ENCODE measurements around the gene RBMS3. TPM values are rescaled to one million over a fixed set of nuclear protein-coding genes. Genes with fewer than 3 reads are reported as not detected.

Gene RBMS3
- total and polyA plus RNA-seq, 5 donors from 2014 or later, result 5.2 to 18.8 (median 8.5) TPM

- H3K27me3 ChIP-seq (ENCODE audit: control insufficient read depth, insufficient read depth, low read length), result no peaks in the 10 kb centered on the region
- H3K36me3 Mint-ChIP-seq, result peaks cover 19% of the 10 kb centered on the region
- no peak for ATAC-seq (ENCODE audit: low read depth in 2 of 2)
Observed at GRCh38 chr3:29447946-29448627, 167.2 kb downstream of the RBMS3 start.

GRCh38 chr3:29451920-29452319 lies 171.0 kb downstream of the RBMS3 start:
- no peaks in the 10 kb centered on the region for H3K4me1 ChIP-seq (ENCODE audit: control insufficient read depth, insufficient read depth, low read length, poor library complexity, severe bottlenecking)
- H3K9me3 ChIP-seq (ENCODE audit: control insufficient read depth in 2 of 2, low read length in 2 of 2), result no peaks in the 10 kb centered on the region
- no peaks in the 10 kb centered on the region for H3K27me3 ChIP-seq (ENCODE audit: control insufficient read depth, insufficient read depth, low read length)
- H3K27ac ChIP-seq (ENCODE audit: insufficient read depth, low read length, poor library complexity, severe bottlenecking), result no peak overlapping the region
- no peak overlapping the region for H3K4me3 ChIP-seq (ENCODE audit: low read depth, low read length)
- H3K27ac Mint-ChIP-seq, result peak overlapping the region in 1 of 3 donors; percentile 13
- no peak overlapping the region for H3K4me3 Mint-ChIP-seq
- no peaks in the 10 kb centered on the region for H3K36me3 ChIP-seq (ENCODE audit: control insufficient read depth, insufficient read depth, low read length)
- no peaks in the 10 kb centered on the region for H3K4me1 Mint-ChIP-seq
- DNase-seq, result no peak
- H3K9me3 Mint-ChIP-seq, result peaks cover 0 to 2% (median 0%) of the 10 kb centered on the region in 7 donors
- H3K27me3 Mint-ChIP-seq, result no peaks in the 10 kb centered on the region
- ATAC-seq (ENCODE audit: low read depth in 2 of 2), result no peak
- peaks cover 10% of the 10 kb centered on the region for H3K36me3 Mint-ChIP-seq

More at GRCh38 chr3:29447946-29448627, 167.2 kb downstream of the RBMS3 start:
- Histone ChIP-seq H3K4me3 (ENCODE audit: low read depth, low read length) (no peak overlapping the region), H3K9me3 (ENCODE audit: control insufficient read depth in 2 of 2, low read length in 2 of 2) (no peaks in the 10 kb centered on the region), H3K4me1 (ENCODE audit: control insufficient read depth, insufficient read depth, low read length, poor library complexity, severe bottlenecking) (no peaks in the 10 kb centered on the region), H3K27ac (ENCODE audit: insufficient read depth, low read length, poor library complexity, severe bottlenecking) (no peak overlapping the region), H3K36me3 (ENCODE audit: control insufficient read depth, insufficient read depth, low read length) (no peaks in the 10 kb centered on the region)
- H3K27me3 Mint-ChIP-seq, result no peaks in the 10 kb centered on the region
- H3K9me3 Mint-ChIP-seq, result peaks cover 0 to 10% (median 4%) of the 10 kb centered on the region in 7 donors
- no peak for DNase-seq
- H3K27ac Mint-ChIP-seq, result no peak overlapping the region
- no peak overlapping the region for H3K4me3 Mint-ChIP-seq
- no peaks in the 10 kb centered on the region for H3K4me1 Mint-ChIP-seq

GRCh38 chr3:29452934-29453283 lies 172.0 kb downstream of the RBMS3 start:
- Histone ChIP-seq H3K9me3 (ENCODE audit: control insufficient read depth in 2 of 2, low read length in 2 of 2) (no peaks in the 10 kb centered on the region), H3K4me3 (ENCODE audit: low read depth, low read length) (no peak overlapping the region), H3K4me1 (ENCODE audit: control insufficient read depth, insufficient read depth, low read length, poor library complexity, severe bottlenecking) (no peaks in the 10 kb centered on the region), H3K27me3 (ENCODE audit: control insufficient read depth, insufficient read depth, low read length) (no peaks in the 10 kb centered on the region), H3K27ac (ENCODE audit: insufficient read depth, low read length, poor library complexity, severe bottlenecking) (no peak overlapping the region), H3K36me3 (ENCODE audit: control insufficient read depth, insufficient read depth, low read length) (no peaks in the 10 kb centered on the region)
- Mint-ChIP-seq H3K9me3 (peaks cover 0 to 2% (median 0%) of the 10 kb centered on the region in 7 donors), H3K4me1 (no peaks in the 10 kb centered on the region), H3K4me3 (no peak overlapping the region), H3K27me3 (no peaks in the 10 kb centered on the region), H3K36me3 (peaks cover 13% of the 10 kb centered on the region), H3K27ac (no peak overlapping the region)
- ATAC-seq (ENCODE audit: low read depth in 2 of 2) (no peak), DNase-seq (no peak)

DNA sequence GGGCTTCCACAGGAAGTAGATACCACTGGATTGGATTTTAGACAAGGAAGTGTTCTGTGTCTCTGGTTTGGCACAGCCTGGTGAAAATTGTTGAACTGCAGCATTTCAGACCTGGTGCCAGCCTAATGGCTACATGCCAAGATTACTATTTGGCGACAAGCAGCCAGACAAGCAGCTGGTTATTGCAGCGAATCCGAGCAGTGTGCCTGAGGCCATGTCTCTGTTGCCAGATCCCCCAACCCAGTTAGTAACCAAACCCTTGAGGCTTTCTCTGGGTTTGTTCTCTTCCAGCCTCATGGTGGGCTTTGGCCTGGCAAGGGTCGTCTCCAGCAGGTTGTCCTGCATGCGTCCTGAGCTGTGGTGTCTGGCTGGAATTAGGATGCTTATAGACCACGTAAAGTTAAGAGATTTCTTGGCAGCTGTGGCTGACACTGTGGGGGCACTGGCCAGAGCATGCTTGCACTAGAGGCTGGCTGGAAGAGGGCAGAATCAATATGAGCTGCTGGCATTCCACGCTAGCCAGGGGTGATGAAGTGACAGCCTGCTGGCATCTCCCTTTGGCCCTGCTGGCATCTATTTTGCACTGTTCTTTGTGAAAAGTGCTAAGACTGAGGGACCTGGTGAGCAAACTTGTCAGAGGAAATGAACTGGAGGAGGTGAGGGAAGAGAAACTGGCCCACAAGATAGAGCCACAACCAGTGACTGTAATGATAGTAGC lies 172.6 kb downstream of the RBMS3 start:
- no peaks in the 10 kb centered on the region for H3K9me3 ChIP-seq (ENCODE audit: control insufficient read depth in 2 of 2, low read length in 2 of 2)
- no peaks in the 10 kb centered on the region for H3K36me3 ChIP-seq (ENCODE audit: control insufficient read depth, insufficient read depth, low read length)
- Mint-ChIP-seq H3K4me3 (no peak overlapping the region), H3K9me3 (peaks cover 0 to 2% (median 0%) of the 10 kb centered on the region in 7 donors), H3K36me3 (peaks cover 8% of the 10 kb centered on the region), H3K27me3 (no peaks in the 10 kb centered on the region), H3K4me1 (no peaks in the 10 kb centered on the region), H3K27ac (no peak overlapping the region)
- H3K27ac ChIP-seq (ENCODE audit: insufficient read depth, low read length, poor library complexity, severe bottlenecking), result no peak overlapping the region
- no peaks in the 10 kb centered on the region for H3K27me3 ChIP-seq (ENCODE audit: control insufficient read depth, insufficient read depth, low read length)
- H3K4me3 ChIP-seq (ENCODE audit: low read depth, low read length), result no peak overlapping the region
- no peak for DNase-seq
- no peaks in the 10 kb centered on the region for H3K4me1 ChIP-seq (ENCODE audit: control insufficient read depth, insufficient read depth, low read length, poor library complexity, severe bottlenecking)
- no peak for ATAC-seq (ENCODE audit: low read depth in 2 of 2)

DNA sequence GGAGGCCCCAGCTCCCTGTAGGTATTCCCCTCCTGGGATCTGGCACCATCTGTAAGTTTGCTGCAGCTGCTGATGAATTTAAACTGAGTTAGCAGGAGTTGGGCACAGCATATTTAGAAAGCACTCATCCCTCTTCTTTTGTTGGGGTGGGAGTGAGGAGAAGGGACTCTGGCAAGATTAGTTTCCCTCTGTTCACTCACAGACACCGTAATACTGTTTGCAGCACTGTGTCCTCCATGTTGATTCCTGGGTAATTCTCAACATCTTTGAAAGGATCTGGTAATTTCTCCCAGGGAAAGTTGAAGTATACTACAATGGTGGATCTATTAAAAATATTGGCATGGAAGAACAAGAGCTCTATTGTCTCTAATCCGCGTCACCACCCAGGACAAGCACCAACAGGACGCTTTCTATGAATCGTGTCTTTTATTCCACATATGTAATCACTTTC lies 173.3 kb downstream of the RBMS3 start:
- Mint-ChIP-seq H3K27ac (no peak overlapping the region), H3K27me3 (no peaks in the 10 kb centered on the region), H3K4me3 (no peak overlapping the region), H3K36me3 (peaks cover 7% of the 10 kb centered on the region), H3K9me3 (peaks cover 0 to 2% (median 0%) of the 10 kb centered on the region in 7 donors), H3K4me1 (no peaks in the 10 kb centered on the region)
- H3K27me3 ChIP-seq (ENCODE audit: control insufficient read depth, insufficient read depth, low read length), result no peaks in the 10 kb centered on the region
- ATAC-seq (ENCODE audit: low read depth in 2 of 2) (no peak), DNase-seq (no peak)
- H3K4me3 ChIP-seq (ENCODE audit: low read depth, low read length), result no peak overlapping the region
- no peaks in the 10 kb centered on the region for H3K9me3 ChIP-seq (ENCODE audit: control insufficient read depth in 2 of 2, low read length in 2 of 2)
- no peaks in the 10 kb centered on the region for H3K36me3 ChIP-seq (ENCODE audit: control insufficient read depth, insufficient read depth, low read length)
- no peaks in the 10 kb centered on the region for H3K4me1 ChIP-seq (ENCODE audit: control insufficient read depth, insufficient read depth, low read length, poor library complexity, severe bottlenecking)
- no peak overlapping the region for H3K27ac ChIP-seq (ENCODE audit: insufficient read depth, low read length, poor library complexity, severe bottlenecking)

DNA sequence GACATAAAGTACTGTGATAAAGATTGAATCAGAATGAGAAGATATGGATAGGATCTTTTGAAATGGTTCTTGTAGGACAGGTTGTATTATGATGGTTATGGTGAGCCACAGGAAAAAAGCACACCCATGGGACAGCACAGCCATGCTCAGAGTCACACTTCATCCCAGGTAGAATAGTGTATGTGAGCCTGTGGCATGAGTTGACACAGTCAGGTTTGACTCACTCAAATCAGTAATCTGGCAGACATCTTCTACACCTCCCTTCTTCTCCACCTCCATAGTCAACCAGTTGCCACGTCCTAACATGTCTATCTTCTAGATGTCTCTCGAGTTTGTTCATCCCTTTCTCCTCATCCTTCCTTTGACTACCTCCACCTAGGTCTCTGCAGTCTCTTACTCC lies 176.0 kb downstream of the RBMS3 start:
- no peaks in the 10 kb centered on the region for H3K36me3 ChIP-seq (ENCODE audit: control insufficient read depth, insufficient read depth, low read length)

GRCh38 chr3:29463304-29463703 lies 182.4 kb downstream of the RBMS3 start:
- Mint-ChIP-seq H3K4me3 (no peak overlapping the region), H3K9me3 (peaks cover 0 to 4% (median 0%) of the 10 kb centered on the region in 7 donors), H3K27me3 (no peaks in the 10 kb centered on the region), H3K4me1 (peaks cover 0 to 8% (median 3%) of the 10 kb centered on the region in 4 donors), H3K36me3 (peaks cover 8% of the 10 kb centered on the region), H3K27ac (no peak overlapping the region)
- no peak for ATAC-seq (ENCODE audit: low read depth in 2 of 2)
- H3K27me3 ChIP-seq (ENCODE audit: control insufficient read depth, insufficient read depth, low read length), result no peaks in the 10 kb centered on the region
- H3K9me3 ChIP-seq (ENCODE audit: control insufficient read depth in 2 of 2, low read length in 2 of 2), result no peaks in the 10 kb centered on the region
- DNase-seq, result no peak
- H3K4me1 ChIP-seq (ENCODE audit: control insufficient read depth, insufficient read depth, low read length, poor library complexity, severe bottlenecking), result no peaks in the 10 kb centered on the region
- H3K4me3 ChIP-seq (ENCODE audit: low read depth, low read length), result no peak overlapping the region
- H3K27ac ChIP-seq (ENCODE audit: insufficient read depth, low read length, poor library complexity, severe bottlenecking), result no peak overlapping the region
- H3K36me3 ChIP-seq (ENCODE audit: control insufficient read depth, insufficient read depth, low read length), result no peaks in the 10 kb centered on the region

More for the DNA sequence above, 176.0 kb downstream of the RBMS3 start:
- no peak for ATAC-seq (ENCODE audit: low read depth in 2 of 2)
- Histone ChIP-seq H3K4me1 (ENCODE audit: control insufficient read depth, insufficient read depth, low read length, poor library complexity, severe bottlenecking) (no peaks in the 10 kb centered on the region), H3K4me3 (ENCODE audit: low read depth, low read length) (no peak overlapping the region), H3K9me3 (ENCODE audit: control insufficient read depth in 2 of 2, low read length in 2 of 2) (no peaks in the 10 kb centered on the region), H3K27ac (ENCODE audit: insufficient read depth, low read length, poor library complexity, severe bottlenecking) (no peak overlapping the region), H3K27me3 (ENCODE audit: control insufficient read depth, insufficient read depth, low read length) (no peaks in the 10 kb centered on the region)
- Mint-ChIP-seq H3K4me1 (peaks cover 0 to 8% (median 3%) of the 10 kb centered on the region in 4 donors), H3K9me3 (peaks cover 0 to 2% (median 0%) of the 10 kb centered on the region in 7 donors), H3K4me3 (no peak overlapping the region), H3K36me3 (peaks cover 15% of the 10 kb centered on the region), H3K27me3 (no peaks in the 10 kb centered on the region), H3K27ac (no peak overlapping the region)
- no peak for DNase-seq

All from CD4-positive, CD25-positive, alpha-beta regulatory T cell (primary cell).